ENCODE measurements around the gene PPP6R2. TPM values are rescaled to one million over a fixed set of nuclear protein-coding genes. Genes with fewer than 3 reads are reported as not detected.
A peak's percentile ranks its signal among the peaks of the same experiment; 100 is the strongest.

PPP6R2 gene
- total and polyA plus RNA-seq, 2 of the 4 experiments (the other 2 are of a cell fraction): 49.2 to 51.6 TPM

- WGBS, 2 experiments (ENCODE audit: extremely low coverage in 2 of 2, insufficient read length in 1 of 2): 85% methylated on average over 4 of the region's 5 CpGs; no CpG with 5 or more reads in 1 of the 2 experiments
- CTCF ChIA-PET: no interaction called here
- BruUV-seq (replicated peaks): no TSS peak
Measured at GRCh38 chr22:50361688-50362087, 18.6 kb downstream of the PPP6R2 start.

More at GRCh38 chr22:50361688-50362087, 18.6 kb downstream of the PPP6R2 start:
- H3K23ac ChIP-seq (ENCODE audit: low read depth, low read length): no peak overlapping the region
- DNase-seq (no peak), ATAC-seq (ENCODE audit: low read depth) (no peak)
- no peak overlapping the region for H4K91ac ChIP-seq (ENCODE audit: insufficient read depth, low read depth, low read length)
- H3K4me1 ChIP-seq (ENCODE audit: control insufficient read depth, insufficient read depth, low read length): peaks cover 2% of the 10 kb centered on the region
- H2BK120ac ChIP-seq (ENCODE audit: low read depth, low read length): no peak overlapping the region
- no peak overlapping the region for H2BK20ac ChIP-seq (ENCODE audit: low read depth, low read length)
- no peaks in the 10 kb centered on the region for H3K9me3 ChIP-seq (ENCODE audit: control insufficient read depth, insufficient read depth, low read length)
- POLR2A ChIA-PET (ENCODE audit: unreplicated experiment): no interaction called here
- no peak overlapping the region for H2AK5ac ChIP-seq (ENCODE audit: low read depth, low read length)
- no peak overlapping the region for H2BK5ac ChIP-seq (ENCODE audit: low read depth, low read length, poor library complexity, severe bottlenecking)
- H3K56ac ChIP-seq (ENCODE audit: extremely low read depth, insufficient read depth, low read length): no peak overlapping the region
- peaks cover 30 to 67% of the 10 kb centered on the region in 2 experiments for H3K79me1 ChIP-seq (ENCODE audit: low read depth in 1 of 2, low read length in 2 of 2)
- intact Hi-C loops (cut with micrococcal nuclease) (no loop called here), dilution Hi-C loops (cut with HindIII; ENCODE audit: low sequenced_read_pairs, unreplicated experiment) (no loop called here), in situ Hi-C loops (cut with MboI; ENCODE audit: low sequenced_read_pairs) (no loop called here)
- no peaks in the 10 kb centered on the region for H3K27me3 ChIP-seq (ENCODE audit: control insufficient read depth, insufficient read depth, low read length)
- no peak overlapping the region for H3K18ac ChIP-seq (ENCODE audit: low read depth, low read length)
- peak overlapping the region; percentile 32 for H2AK9ac ChIP-seq (replicated peaks; ENCODE audit: low read depth, low read length, poor library complexity)
- H4K5ac ChIP-seq (ENCODE audit: low read depth, low read length): no peak overlapping the region
- H3K36me3 ChIP-seq (ENCODE audit: control insufficient read depth, insufficient read depth, low read length): peaks cover 22% of the 10 kb centered on the region
- H3K27ac ChIP-seq (ENCODE audit: insufficient read depth, low read length): no peak overlapping the region
- no peak overlapping the region for H3K4me2 ChIP-seq (ENCODE audit: low read depth, low read length)
- H4K8ac ChIP-seq (ENCODE audit: low read depth in 2 of 2, low read length in 2 of 2): no peak overlapping the region
- no peak overlapping the region for H3K4me3 ChIP-seq (ENCODE audit: insufficient read depth, low read depth, low read length)
- H3K14ac ChIP-seq (replicated peaks; ENCODE audit: low read depth, low read length): no peak overlapping the region
- H2AFZ ChIP-seq (replicated peaks; ENCODE audit: low read length, poor library complexity): no peak overlapping the region
- peaks cover 24% of the 10 kb centered on the region for H3K9me1 ChIP-seq (ENCODE audit: insufficient read depth, low read length)
- H3K4ac ChIP-seq (ENCODE audit: low read depth, low read length): no peak overlapping the region
- peaks cover 81% of the 10 kb centered on the region for H4K20me1 ChIP-seq (ENCODE audit: insufficient read depth, low read length)
- no peak for TF ChIP-seq BHLHE40 (IDR thresholded peaks at IDR 0.05; ENCODE audit: low read depth, low read length)
- TF ChIP-seq MAFK (IDR thresholded peaks at IDR 0.05; ENCODE audit: low read depth, low read length): no peak
- no peak for TF ChIP-seq POLR2A (IDR thresholded peaks at IDR 0.05; ENCODE audit: low read depth, low read length)
- TF ChIP-seq MXI1 (IDR thresholded peaks at IDR 0.05; ENCODE audit: borderline replicate concordance, low read depth, low read length): no peak
- no peak for TF ChIP-seq CHD1 (IDR thresholded peaks at IDR 0.05; ENCODE audit: low read depth, low read length)
- TF ChIP-seq, protein P1, sequence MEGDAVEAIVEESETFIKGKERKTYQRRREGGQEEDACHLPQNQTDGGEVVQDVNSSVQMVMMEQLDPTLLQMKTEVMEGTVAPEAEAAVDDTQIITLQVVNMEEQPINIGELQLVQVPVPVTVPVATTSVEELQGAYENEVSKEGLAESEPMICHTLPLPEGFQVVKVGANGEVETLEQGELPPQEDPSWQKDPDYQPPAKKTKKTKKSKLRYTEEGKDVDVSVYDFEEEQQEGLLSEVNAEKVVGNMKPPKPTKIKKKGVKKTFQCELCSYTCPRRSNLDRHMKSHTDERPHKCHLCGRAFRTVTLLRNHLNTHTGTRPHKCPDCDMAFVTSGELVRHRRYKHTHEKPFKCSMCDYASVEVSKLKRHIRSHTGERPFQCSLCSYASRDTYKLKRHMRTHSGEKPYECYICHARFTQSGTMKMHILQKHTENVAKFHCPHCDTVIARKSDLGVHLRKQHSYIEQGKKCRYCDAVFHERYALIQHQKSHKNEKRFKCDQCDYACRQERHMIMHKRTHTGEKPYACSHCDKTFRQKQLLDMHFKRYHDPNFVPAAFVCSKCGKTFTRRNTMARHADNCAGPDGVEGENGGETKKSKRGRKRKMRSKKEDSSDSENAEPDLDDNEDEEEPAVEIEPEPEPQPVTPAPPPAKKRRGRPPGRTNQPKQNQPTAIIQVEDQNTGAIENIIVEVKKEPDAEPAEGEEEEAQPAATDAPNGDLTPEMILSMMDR (conservative IDR thresholded peaks at IDR 0.05; ENCODE audit: low read depth, low read length): no peak
- no peak for TF ChIP-seq NFE2L2 (IDR thresholded peaks at IDR 0.05; ENCODE audit: low read depth, low read length)
- no peak for TF ChIP-seq RFX5 (IDR thresholded peaks at IDR 0.05; ENCODE audit: low read depth, low read length)
- H3K9ac ChIP-seq (ENCODE audit: low read depth, low read length): no peak overlapping the region
- no peak overlapping the region for H2BK15ac ChIP-seq (ENCODE audit: low read depth, low read length)
